Thoracic aorta (tissue), 2 donors: ENCODE measurements around the gene MAN2B2. TPM values are rescaled to one million over a fixed set of nuclear protein-coding genes. Genes with fewer than 3 reads are reported as not detected.

Experiments used
- ATAC-seq: fragments of 150-250 bp; one replicate; pipeline ENCODE4 v1.8.0; 2017; ENCODE audit warnings: low read depth; ENCODE audit not compliant: insufficient number of reproducible peaks, low FRiP score
- DNase-seq: peaks from one replicate; pipeline ENCODE4 v3.0.0-alpha.2; 2020; ENCODE audit warnings: low spot score
- H3K27ac ChIP-seq, 2 donors: fragments of 200-600 bp; sonication (generic); 1 replicate in 1 of 2; 2 replicates in 1 of 2; pipeline ENCODE4 v1.5.1; 2016; ENCODE audit warnings: mild to moderate bottlenecking in 2 of 2, moderate library complexity in 2 of 2
- H3K27me3 ChIP-seq: fragments of 200-600 bp; sonication (generic); replicated peaks from 2 replicates; pipeline ENCODE4 v1.6.0; 2016; ENCODE audit warnings: mild to moderate bottlenecking; ENCODE audit not compliant: insufficient read depth
- H3K36me3 ChIP-seq: fragments of 200-600 bp; sonication (generic); one replicate; pipeline ENCODE4 v1.5.1; 2016
- H3K4me1 ChIP-seq, 2 donors: fragments of 200-600 bp; sonication (generic); 1 replicate in 1 of 2; 2 replicates in 1 of 2; pipeline versions ENCODE4 v1.5.1 to v1.6.0; 2016; ENCODE audit warnings: low read depth in 2 of 2, mild to moderate bottlenecking in 1 of 2; ENCODE audit not compliant: control insufficient read depth in 1 of 2
- H3K4me3 ChIP-seq: fragments of 200-600 bp; sonication (generic); 2 replicates; pipeline ENCODE4 v1.5.1; 2016; ENCODE audit warnings: mild to moderate bottlenecking
- H3K9me3 ChIP-seq: fragments of 200-600 bp; sonication (generic); 2 replicates; pipeline ENCODE4 v1.5.1; 2016
- total RNA-seq, 2 donors: library from RNA; depleted of rRNA; stranded (reverse); fragments of >200 nt; gene quantifications; one replicate each; pipeline versions ENCODE4 v1.1.0 to v1.2.3, GENCODE V29; 2016
- TF ChIP-seq, protein P1 (sequence below): fragments of 200-600 bp; sonication (generic); IDR thresholded peaks from one replicate; pipeline ENCODE4 v1.5.1; 2019; ENCODE audit warnings: antibody characterized with exemption

MAN2B2 gene
- total RNA-seq, 2 donors from 2014 or later, result 77.1 to 94.1 TPM

DNA sequence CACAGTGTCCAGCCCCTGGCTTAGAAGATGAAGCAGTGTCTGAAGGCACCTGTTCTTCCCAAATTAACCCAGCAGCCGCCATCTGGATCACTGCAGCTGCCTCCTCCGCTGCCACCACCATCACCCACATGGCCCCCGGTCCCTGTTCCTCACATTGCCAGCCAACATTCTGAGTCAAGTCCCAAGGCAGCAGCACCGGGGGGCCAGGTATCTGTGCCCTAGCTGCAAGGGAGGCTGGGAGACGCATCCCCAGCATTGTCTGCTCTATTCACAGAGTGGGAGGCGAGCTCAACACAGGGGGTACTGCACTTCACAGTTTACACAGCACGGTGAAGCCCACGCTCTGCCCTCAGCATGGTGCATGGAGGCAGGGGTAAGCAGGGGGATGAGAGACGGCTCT is 42.3 kb upstream of the MAN2B2 start:
- no peaks in the 10 kb centered on the region for H3K4me1 ChIP-seq
- no peak overlapping the region for H3K4me3 ChIP-seq
- no peak for DNase-seq
- no peaks in the 10 kb centered on the region for H3K36me3 ChIP-seq
- ATAC-seq, result no peak
- no peak overlapping the region for H3K27ac ChIP-seq
- no peaks in the 10 kb centered on the region for H3K27me3 ChIP-seq
- TF ChIP-seq, protein P1, sequence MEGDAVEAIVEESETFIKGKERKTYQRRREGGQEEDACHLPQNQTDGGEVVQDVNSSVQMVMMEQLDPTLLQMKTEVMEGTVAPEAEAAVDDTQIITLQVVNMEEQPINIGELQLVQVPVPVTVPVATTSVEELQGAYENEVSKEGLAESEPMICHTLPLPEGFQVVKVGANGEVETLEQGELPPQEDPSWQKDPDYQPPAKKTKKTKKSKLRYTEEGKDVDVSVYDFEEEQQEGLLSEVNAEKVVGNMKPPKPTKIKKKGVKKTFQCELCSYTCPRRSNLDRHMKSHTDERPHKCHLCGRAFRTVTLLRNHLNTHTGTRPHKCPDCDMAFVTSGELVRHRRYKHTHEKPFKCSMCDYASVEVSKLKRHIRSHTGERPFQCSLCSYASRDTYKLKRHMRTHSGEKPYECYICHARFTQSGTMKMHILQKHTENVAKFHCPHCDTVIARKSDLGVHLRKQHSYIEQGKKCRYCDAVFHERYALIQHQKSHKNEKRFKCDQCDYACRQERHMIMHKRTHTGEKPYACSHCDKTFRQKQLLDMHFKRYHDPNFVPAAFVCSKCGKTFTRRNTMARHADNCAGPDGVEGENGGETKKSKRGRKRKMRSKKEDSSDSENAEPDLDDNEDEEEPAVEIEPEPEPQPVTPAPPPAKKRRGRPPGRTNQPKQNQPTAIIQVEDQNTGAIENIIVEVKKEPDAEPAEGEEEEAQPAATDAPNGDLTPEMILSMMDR, result no peak
- no peaks in the 10 kb centered on the region for H3K9me3 ChIP-seq

DNA sequence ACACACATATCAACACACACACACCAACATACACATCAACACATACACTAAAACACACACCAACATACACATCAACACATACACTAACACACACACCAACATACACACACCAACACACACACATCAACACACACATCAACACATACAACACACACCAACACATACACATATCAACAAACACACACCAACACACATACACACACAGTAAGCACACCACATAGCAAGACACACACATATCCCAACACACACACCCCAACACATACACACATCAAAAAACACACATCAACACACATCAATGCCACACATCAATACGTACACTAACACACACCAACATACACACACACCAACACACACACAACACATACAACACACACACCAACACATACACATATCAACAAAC is 40.9 kb upstream of the MAN2B2 start:
- no peaks in the 10 kb centered on the region for H3K27me3 ChIP-seq
- no peaks in the 10 kb centered on the region for H3K4me1 ChIP-seq
- no peak overlapping the region for H3K4me3 ChIP-seq
- no peak overlapping the region for H3K27ac ChIP-seq
- TF ChIP-seq, protein P1, result no peak
- DNase-seq (no peak), ATAC-seq (no peak)
- H3K36me3 ChIP-seq, result no peaks in the 10 kb centered on the region
- H3K9me3 ChIP-seq, result no peaks in the 10 kb centered on the region

DNA sequence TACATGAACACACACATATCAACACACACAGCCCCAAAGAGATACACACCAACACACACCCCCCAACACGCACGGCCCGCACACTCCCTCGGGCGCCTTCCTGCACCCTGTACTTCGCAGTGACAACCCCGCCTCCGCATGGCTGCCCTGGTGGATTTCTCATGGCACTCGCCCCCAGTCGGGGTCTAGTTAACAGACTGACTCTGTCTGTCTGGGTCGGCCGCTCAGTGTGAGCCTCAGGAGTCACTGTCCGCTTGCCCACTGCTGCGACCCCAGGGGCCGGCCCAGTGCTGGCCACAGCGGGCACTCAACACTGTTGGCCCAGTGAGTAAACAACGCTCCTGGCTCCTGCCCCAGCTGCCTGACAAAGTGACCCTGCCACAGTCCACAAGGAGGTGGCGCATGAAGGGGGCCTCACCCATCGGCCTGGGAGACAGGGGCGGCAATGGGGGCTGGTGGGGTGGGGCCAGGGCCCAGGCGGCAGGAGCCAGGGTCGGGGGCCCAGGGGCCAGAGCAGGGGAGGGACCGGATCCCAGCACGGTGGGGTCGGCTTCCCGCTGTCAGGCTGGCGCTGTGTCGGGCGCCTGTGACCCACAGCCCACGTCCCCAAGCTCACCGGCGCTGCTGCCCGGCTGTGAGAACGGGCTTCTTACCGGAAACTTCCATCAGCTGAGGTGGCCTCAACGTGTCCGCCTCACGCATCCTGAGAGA is 40.2 kb upstream of the MAN2B2 start:
- TF ChIP-seq, protein P1, result no peak
- no peak for ATAC-seq
- Histone ChIP-seq H3K4me1 (no peaks in the 10 kb centered on the region), H3K27me3 (no peaks in the 10 kb centered on the region), H3K9me3 (no peaks in the 10 kb centered on the region), H3K36me3 (no peaks in the 10 kb centered on the region), H3K4me3 (no peak overlapping the region), H3K27ac (no peak overlapping the region)
- no peak for DNase-seq

DNA sequence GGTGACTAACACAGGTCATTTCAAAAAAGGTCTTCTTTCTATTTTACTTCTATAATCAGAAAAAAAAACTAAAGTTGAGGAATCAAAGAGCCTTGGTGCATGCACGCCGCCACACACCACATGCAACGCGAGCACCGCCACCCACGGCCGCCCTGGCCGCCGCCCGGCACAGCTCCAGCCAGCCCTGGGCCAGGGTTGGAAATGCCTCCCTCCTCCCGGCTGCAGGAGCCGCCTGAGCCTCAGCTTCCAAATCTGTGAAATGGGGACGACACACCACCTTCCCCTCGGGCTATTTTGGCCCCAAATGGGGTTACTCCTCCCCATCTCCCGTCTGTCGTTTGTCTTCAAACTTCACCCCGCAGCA is 39.7 kb upstream of the MAN2B2 start:
- no peaks in the 10 kb centered on the region for H3K36me3 ChIP-seq
- H3K4me3 ChIP-seq, result no peak overlapping the region
- ATAC-seq (no peak), DNase-seq (no peak)
- no peaks in the 10 kb centered on the region for H3K27me3 ChIP-seq
- no peaks in the 10 kb centered on the region for H3K4me1 ChIP-seq
- no peaks in the 10 kb centered on the region for H3K9me3 ChIP-seq
- no peak overlapping the region for H3K27ac ChIP-seq
- TF ChIP-seq, protein P1, result no peak

DNA sequence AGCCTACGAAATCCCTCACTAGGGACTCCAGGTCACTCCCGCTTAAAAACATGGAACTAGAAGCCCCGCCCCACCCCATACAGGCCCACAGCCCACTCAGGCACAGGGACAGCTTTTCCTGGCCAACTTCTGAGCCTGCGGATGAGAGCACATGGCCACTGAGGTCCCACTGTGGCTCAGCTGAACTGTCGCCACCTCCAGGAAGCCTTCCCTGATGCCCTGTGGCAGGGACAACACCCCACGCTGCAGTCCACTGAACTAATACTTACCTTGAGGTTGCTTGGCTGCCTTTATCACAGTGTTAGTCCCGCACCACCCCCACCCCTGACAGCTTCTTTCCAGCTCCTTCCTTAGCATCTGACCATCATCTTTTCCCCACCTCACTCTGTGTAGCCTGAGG is 39.3 kb upstream of the MAN2B2 start:
- no peak overlapping the region for H3K4me3 ChIP-seq
- no peak overlapping the region for H3K27ac ChIP-seq
- TF ChIP-seq, protein P1, result no peak
- DNase-seq (no peak), ATAC-seq (no peak)
- no peaks in the 10 kb centered on the region for H3K36me3 ChIP-seq
- no peaks in the 10 kb centered on the region for H3K4me1 ChIP-seq
- no peaks in the 10 kb centered on the region for H3K27me3 ChIP-seq
- H3K9me3 ChIP-seq, result peaks cover 1% of the 10 kb centered on the region
